DOHH2 (cell line): Measurements from ENCODE around the gene PDSS1.

Experiments
- EZH2phosphoT487 ChIP-seq: fragments of 200-600 bp; sonication (generic); IDR thresholded peaks from 2 replicates; pipeline ENCODE4 v1.6.1; 2017; ENCODE audit warnings: borderline replicate concordance, mild to moderate bottlenecking, antibody characterized with exemption, low read length, moderate library complexity, mixed read lengths
- TF ChIP-seq, protein P1 (sequence below): fragments of 200-600 bp; sonication (generic); IDR thresholded peaks from one replicate; pipeline ENCODE4 v1.5.1; 2014; ENCODE audit warnings: antibody characterized with exemption, mild to moderate bottlenecking, low read depth, low read length; ENCODE audit not compliant: poor library complexity, severe bottlenecking

DNA sequence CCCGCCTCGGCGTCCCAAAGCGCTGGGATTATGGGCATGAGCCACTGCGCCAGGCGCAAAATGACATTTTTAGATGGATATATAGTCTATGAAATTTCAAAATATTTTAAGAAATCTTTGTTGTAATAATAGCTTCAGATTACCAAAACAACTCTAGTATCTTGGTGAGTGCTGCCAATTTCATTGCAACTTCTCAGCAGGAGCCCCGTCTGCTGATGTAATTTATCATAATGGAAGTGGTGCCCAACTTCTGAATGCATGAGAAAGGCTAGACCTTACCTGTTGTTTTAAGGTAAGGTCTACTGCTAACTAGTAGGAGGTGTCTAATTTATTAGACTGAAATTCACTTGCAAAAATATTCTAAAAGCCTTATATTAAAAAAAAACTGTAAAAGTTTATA lies 20.0 kb downstream of the PDSS1 start:
- TF ChIP-seq, protein P1, sequence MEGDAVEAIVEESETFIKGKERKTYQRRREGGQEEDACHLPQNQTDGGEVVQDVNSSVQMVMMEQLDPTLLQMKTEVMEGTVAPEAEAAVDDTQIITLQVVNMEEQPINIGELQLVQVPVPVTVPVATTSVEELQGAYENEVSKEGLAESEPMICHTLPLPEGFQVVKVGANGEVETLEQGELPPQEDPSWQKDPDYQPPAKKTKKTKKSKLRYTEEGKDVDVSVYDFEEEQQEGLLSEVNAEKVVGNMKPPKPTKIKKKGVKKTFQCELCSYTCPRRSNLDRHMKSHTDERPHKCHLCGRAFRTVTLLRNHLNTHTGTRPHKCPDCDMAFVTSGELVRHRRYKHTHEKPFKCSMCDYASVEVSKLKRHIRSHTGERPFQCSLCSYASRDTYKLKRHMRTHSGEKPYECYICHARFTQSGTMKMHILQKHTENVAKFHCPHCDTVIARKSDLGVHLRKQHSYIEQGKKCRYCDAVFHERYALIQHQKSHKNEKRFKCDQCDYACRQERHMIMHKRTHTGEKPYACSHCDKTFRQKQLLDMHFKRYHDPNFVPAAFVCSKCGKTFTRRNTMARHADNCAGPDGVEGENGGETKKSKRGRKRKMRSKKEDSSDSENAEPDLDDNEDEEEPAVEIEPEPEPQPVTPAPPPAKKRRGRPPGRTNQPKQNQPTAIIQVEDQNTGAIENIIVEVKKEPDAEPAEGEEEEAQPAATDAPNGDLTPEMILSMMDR: no peak
- TF ChIP-seq EZH2phosphoT487: no peak
